Measurements from ENCODE around the gene BMP3.

DNA sequence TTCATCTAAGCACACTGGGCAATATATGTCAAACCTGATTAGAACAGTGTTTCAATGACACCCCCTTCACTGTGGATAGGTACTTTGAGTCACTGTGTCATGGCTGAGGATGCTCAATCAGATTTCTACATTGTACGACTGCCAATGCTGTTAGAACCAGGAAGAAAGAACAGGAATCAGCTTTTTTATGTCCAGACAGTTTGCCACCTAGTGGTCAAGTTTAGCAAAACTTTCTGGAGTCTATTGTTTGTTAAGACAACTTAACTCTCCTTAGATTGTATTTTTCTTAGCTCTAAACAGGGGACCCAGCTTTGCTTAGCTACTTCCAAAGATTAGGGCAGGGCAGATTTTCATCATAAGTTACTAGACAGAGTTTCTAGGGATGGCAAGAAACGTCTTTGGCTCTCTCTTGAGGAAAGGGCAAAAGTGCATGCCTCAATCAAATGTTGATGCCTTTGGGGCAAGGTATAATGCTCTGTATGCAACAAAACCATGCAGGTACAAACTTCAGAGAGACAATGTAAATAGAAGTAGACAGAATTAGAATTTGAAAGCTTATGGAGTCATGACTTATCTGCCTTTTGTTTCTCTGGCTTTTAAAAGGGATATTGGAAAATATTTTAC is 40.5 kb upstream of the BMP3 start:
- TF ChIP-seq, protein P1, sequence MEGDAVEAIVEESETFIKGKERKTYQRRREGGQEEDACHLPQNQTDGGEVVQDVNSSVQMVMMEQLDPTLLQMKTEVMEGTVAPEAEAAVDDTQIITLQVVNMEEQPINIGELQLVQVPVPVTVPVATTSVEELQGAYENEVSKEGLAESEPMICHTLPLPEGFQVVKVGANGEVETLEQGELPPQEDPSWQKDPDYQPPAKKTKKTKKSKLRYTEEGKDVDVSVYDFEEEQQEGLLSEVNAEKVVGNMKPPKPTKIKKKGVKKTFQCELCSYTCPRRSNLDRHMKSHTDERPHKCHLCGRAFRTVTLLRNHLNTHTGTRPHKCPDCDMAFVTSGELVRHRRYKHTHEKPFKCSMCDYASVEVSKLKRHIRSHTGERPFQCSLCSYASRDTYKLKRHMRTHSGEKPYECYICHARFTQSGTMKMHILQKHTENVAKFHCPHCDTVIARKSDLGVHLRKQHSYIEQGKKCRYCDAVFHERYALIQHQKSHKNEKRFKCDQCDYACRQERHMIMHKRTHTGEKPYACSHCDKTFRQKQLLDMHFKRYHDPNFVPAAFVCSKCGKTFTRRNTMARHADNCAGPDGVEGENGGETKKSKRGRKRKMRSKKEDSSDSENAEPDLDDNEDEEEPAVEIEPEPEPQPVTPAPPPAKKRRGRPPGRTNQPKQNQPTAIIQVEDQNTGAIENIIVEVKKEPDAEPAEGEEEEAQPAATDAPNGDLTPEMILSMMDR (IDR thresholded peaks at IDR 0.05), result peak; percentile 49 to 63 (median 55)
- TF ChIP-seq POLR2A (IDR thresholded peaks at IDR 0.05), result no peak

All from breast epithelium (tissue), 3 donors.